Fibroblast of lung (primary cell): ENCODE measurements around the gene FAM131B. TPM values are rescaled to one million over a fixed set of nuclear protein-coding genes. Genes with fewer than 3 reads are reported as not detected.
A peak's percentile ranks its signal among the peaks of the same experiment; 100 is the strongest.

Experiments used
- DNase-seq, 2 donors: peaks; one replicate each; pipeline versions ENCODE4 v3.0.0 to v3.0.0-alpha.2; 2010; ENCODE audit warnings: low read depth in 2 of 2
- H2AFZ ChIP-seq: 2 replicates; pipeline ENCODE4 v1.5.1; 2012; ENCODE audit warnings: low read length, control low read depth, inconsistent platforms
- H3K27ac ChIP-seq: 2 replicates; pipeline ENCODE4 v1.5.1; 2011; ENCODE audit warnings: low read length, control low read depth; ENCODE audit not compliant: insufficient read depth
- H3K27me3 ChIP-seq: 2 replicates; pipeline ENCODE4 v1.5.1; 2011; ENCODE audit warnings: mild to moderate bottlenecking, low read length; ENCODE audit not compliant: control insufficient read depth, insufficient read depth
- H3K36me3 ChIP-seq: 2 replicates; pipeline ENCODE4 v1.5.1; 2011; ENCODE audit warnings: low read length; ENCODE audit not compliant: control insufficient read depth, insufficient read depth
- H3K4me1 ChIP-seq: 2 replicates; pipeline ENCODE4 v1.5.1; 2011; ENCODE audit warnings: low read length; ENCODE audit not compliant: control insufficient read depth, insufficient read depth; ENCODE audit errors: extremely low read depth
- H3K4me2 ChIP-seq: 2 replicates; pipeline ENCODE4 v1.5.1; 2011; ENCODE audit warnings: low read length, control low read depth; ENCODE audit not compliant: insufficient read depth; ENCODE audit errors: extremely low read depth
- H3K4me3 ChIP-seq, 4 experiments: fragments of 200-600 bp in 1 of 4; sonication (generic) in 1 of 4; replicated peaks in 1 of 4; 2 replicates each; pipeline ENCODE4 v1.5.1; 2011 to 2016; ENCODE audit warnings: low read length in 4 of 4, low read depth in 3 of 4, mild to moderate bottlenecking in 3 of 4, control low read depth in 2 of 4, inconsistent platforms in 1 of 4, mixed read lengths in 1 of 4; ENCODE audit not compliant: insufficient read depth in 1 of 4; ENCODE audit errors: control extremely low read depth in 1 of 4
- H3K79me2 ChIP-seq: 2 replicates; pipeline ENCODE4 v1.5.1; 2012; ENCODE audit warnings: mild to moderate bottlenecking, low read length, inconsistent platforms; ENCODE audit not compliant: control insufficient read depth, insufficient read depth
- H3K9ac ChIP-seq: 2 replicates; pipeline ENCODE4 v1.5.1; 2011; ENCODE audit warnings: mild to moderate bottlenecking, low read length, control low read depth; ENCODE audit not compliant: insufficient read depth
- H3K9me3 ChIP-seq: 2 replicates; pipeline ENCODE4 v1.5.1; 2012; ENCODE audit warnings: low read depth, low read length; ENCODE audit not compliant: control insufficient read depth, insufficient read depth
- H4K20me1 ChIP-seq: 2 replicates; pipeline ENCODE4 v1.5.1; 2011; ENCODE audit warnings: low read length; ENCODE audit not compliant: control insufficient read depth, insufficient read depth; ENCODE audit errors: extremely low read depth
- CTCF ChIP-seq, 2 donors: IDR thresholded peaks in 1 of 2; conservative IDR thresholded peaks in 1 of 2; 1 replicate in 1 of 2; 2 replicates in 1 of 2; pipeline ENCODE4 v1.5.1; 2011 to 2012; ENCODE audit warnings: low read length in 2 of 2, control low read depth in 1 of 2, inconsistent platforms in 1 of 2, low read depth in 1 of 2, mild to moderate bottlenecking in 1 of 2
- EZH2 ChIP-seq: IDR thresholded peaks from 2 replicates; pipeline ENCODE4 v1.5.1; 2012; ENCODE audit warnings: low read length, control low read depth, mild to moderate bottlenecking; ENCODE audit errors: missing control alignments
- polyA plus RNA-seq, 2 donors: library from polyadenylated mRNA; depleted of rRNA in 1 of 2; stranded (reverse) in 1 of 2; unstranded in 1 of 2; fragments of >200 nt; gene quantifications; 2 replicates each; pipeline ENCODE4 v1.2.1, GENCODE V29; 2011 to 2012; ENCODE audit warnings: missing spikeins in 1 of 2
- total RNA-seq: library from RNA; depleted of rRNA; stranded (reverse); fragments of >200 nt; gene quantifications from 2 replicates; pipeline ENCODE4 v1.2.1, GENCODE V29; 2014

Gene FAM131B
- total and polyA plus RNA-seq, 2 donors (not counting 1 experiment from before 2014, with no cell fraction given), result 2.0 to 3.8 TPM

GRCh38 chr7:143314127-143314526 is 48.4 kb downstream of the FAM131B start:
- Histone ChIP-seq H3K4me1 (no peaks in the 10 kb centered on the region), H3K79me2 (no peaks in the 10 kb centered on the region), H2AFZ (no peak overlapping the region), H3K4me3 (no peak overlapping the region), H3K36me3 (no peaks in the 10 kb centered on the region), H4K20me1 (no peaks in the 10 kb centered on the region), H3K27me3 (peaks cover 3% of the 10 kb centered on the region), H3K27ac (no peak overlapping the region), H3K4me2 (no peak overlapping the region), H3K9ac (no peak overlapping the region), H3K9me3 (no peaks in the 10 kb centered on the region)
- TF ChIP-seq CTCF (conservative IDR thresholded peaks at IDR 0.05 in 1 of 2, IDR thresholded peaks at IDR 0.05 in 1 of 2; ENCODE audit: low read depth in 1 of 2, low read length in 2 of 2), result no peak
- TF ChIP-seq EZH2, result no peak
- DNase-seq, result no peak

GRCh38 chr7:143308632-143309031 is 53.9 kb downstream of the FAM131B start:
- TF ChIP-seq EZH2 (no peak), CTCF (conservative IDR thresholded peaks at IDR 0.05 in 1 of 2, IDR thresholded peaks at IDR 0.05 in 1 of 2; ENCODE audit: low read depth in 1 of 2, low read length in 2 of 2) (no peak)
- no peaks in the 10 kb centered on the region for H3K4me1 ChIP-seq
- H2AFZ ChIP-seq, result no peak overlapping the region
- no peak overlapping the region for H3K27ac ChIP-seq
- H3K27me3 ChIP-seq, result no peaks in the 10 kb centered on the region
- no peaks in the 10 kb centered on the region for H3K79me2 ChIP-seq
- H3K4me3 ChIP-seq, result no peak overlapping the region
- no peaks in the 10 kb centered on the region for H3K9me3 ChIP-seq
- H3K9ac ChIP-seq, result no peak overlapping the region
- H3K36me3 ChIP-seq, result peaks cover 11% of the 10 kb centered on the region
- no peaks in the 10 kb centered on the region for H4K20me1 ChIP-seq
- no peak overlapping the region for H3K4me2 ChIP-seq
- DNase-seq, result no peak

GRCh38 chr7:143305423-143306070 is 57.0 kb downstream of the FAM131B start:
- Histone ChIP-seq H3K4me2 (no peak overlapping the region), H3K9ac (no peak overlapping the region), H3K4me3 (no peak overlapping the region), H3K4me1 (no peaks in the 10 kb centered on the region), H3K9me3 (no peaks in the 10 kb centered on the region), H3K79me2 (no peaks in the 10 kb centered on the region), H4K20me1 (no peaks in the 10 kb centered on the region), H3K27ac (no peak overlapping the region), H3K27me3 (no peaks in the 10 kb centered on the region), H3K36me3 (peaks cover 11% of the 10 kb centered on the region), H2AFZ (no peak overlapping the region)
- no peak for TF ChIP-seq EZH2
- peak; percentile 61 to 74 for TF ChIP-seq CTCF (conservative IDR thresholded peaks at IDR 0.05 in 1 of 2, IDR thresholded peaks at IDR 0.05 in 1 of 2; ENCODE audit: low read depth in 1 of 2, low read length in 2 of 2)
- DNase-seq, result peak; percentile 31 to 54
